Cardiac muscle cell (in vitro differentiated cells and primary cell): ENCODE results near the gene CCL20. TPM values are rescaled to one million over a fixed set of nuclear protein-coding genes. Genes with fewer than 3 reads are reported as not detected.
A peak's percentile ranks its signal among the peaks of the same experiment; 100 is the strongest.

Experiments
- DNase-seq, 2 donors: peaks; one replicate each; pipeline versions ENCODE4 v3.0.0 to v3.0.0-alpha.2; 2010 to 2017; ENCODE audit warnings: low read depth in 1 of 2, low spot score in 1 of 2
- H3K27ac ChIP-seq: fragments of 200-600 bp; sonication (generic); 2 replicates; pipeline ENCODE4 v1.5.1; 2016
- H3K27me3 ChIP-seq: fragments of 200-600 bp; sonication (generic); 2 replicates; pipeline ENCODE4 v1.6.0; 2016; ENCODE audit warnings: control low read depth
- H3K36me3 ChIP-seq: fragments of 200-600 bp; sonication (generic); 2 replicates; pipeline ENCODE4 v1.5.1; 2016; ENCODE audit warnings: control low read depth
- H3K4me1 ChIP-seq: fragments of 200-600 bp; sonication (generic); 2 replicates; pipeline ENCODE4 v1.8.1; 2017; ENCODE audit warnings: low read depth, mild to moderate bottlenecking, mixed run types
- H3K4me3 ChIP-seq: fragments of 200-600 bp; sonication (generic); 2 replicates; pipeline ENCODE4 v1.5.1; 2016; ENCODE audit warnings: mild to moderate bottlenecking
- H3K9me3 ChIP-seq: fragments of 200-600 bp; sonication (generic); 2 replicates; pipeline ENCODE4 v1.5.1; 2017; ENCODE audit warnings: low read depth, mild to moderate bottlenecking, control low read depth
- CTCF ChIP-seq: IDR thresholded peaks from 2 replicates; pipeline ENCODE4 v1.5.1; 2012; ENCODE audit warnings: low read depth, mild to moderate bottlenecking, low read length
- polyA plus RNA-seq: library from polyadenylated mRNA; unstranded; fragments of >200 nt; fragmentation: Nextera tagmentation; extraction: Ambion mirVana; gene quantifications from 2 replicates; pipeline ENCODE4 v1.2.1, GENCODE V29; 2016
- total RNA-seq: library from RNA; depleted of rRNA; stranded (reverse); fragments of >200 nt; gene quantifications from 2 replicates; pipeline ENCODE4 v1.2.3, GENCODE V29; 2016

Gene CCL20
- total and polyA plus RNA-seq, 2 experiments from 2014 or later = 0.21 TPM; not detected in 1

DNA sequence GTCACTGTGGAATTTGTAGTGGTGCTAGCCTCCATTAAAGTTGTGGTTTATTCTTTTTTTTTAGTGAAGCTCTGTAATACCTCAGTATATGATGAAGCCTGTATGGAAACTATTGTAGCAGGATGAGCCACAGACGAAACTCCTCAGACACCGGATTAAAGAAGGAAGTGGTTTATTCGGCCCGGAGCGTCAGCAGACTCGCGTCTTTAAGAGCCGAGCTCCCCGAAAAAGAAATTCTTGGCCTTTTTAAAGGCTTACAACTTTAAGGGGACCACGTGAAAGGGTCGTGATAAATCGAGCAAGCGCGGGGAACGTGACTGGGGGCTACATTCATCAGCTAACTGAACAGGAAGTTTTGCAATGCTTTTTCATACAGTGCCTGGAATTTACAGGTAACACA is 8.1 kb upstream of the CCL20 start:
- Histone ChIP-seq H3K9me3 (no peaks in the 10 kb centered on the region), H3K36me3 (no peaks in the 10 kb centered on the region), H3K4me1 (no peaks in the 10 kb centered on the region), H3K27me3 (no peaks in the 10 kb centered on the region), H3K4me3 (no peak overlapping the region), H3K27ac (no peak overlapping the region)
- no peak for TF ChIP-seq CTCF
- no peak for DNase-seq

DNA sequence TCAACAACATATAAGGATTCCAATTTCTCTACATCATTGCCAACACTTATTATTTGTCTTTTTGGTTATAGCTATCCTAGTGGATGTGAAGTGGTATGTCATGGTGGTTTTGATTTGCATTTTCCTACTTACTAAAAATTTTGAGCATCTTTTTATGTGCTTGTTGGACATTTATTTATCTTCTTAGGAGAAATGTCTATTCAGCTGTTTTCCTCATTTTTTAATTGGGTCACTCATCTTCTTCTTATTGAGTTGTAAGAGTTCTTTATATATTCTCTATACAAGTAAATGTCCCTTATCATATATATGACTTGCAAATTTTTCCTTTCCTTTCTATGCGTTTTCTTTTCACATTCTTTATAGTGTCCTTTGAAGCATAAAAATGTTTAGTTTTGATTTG is 4.7 kb upstream of the CCL20 start:
- no peak for TF ChIP-seq CTCF
- H3K36me3 ChIP-seq = no peaks in the 10 kb centered on the region
- H3K27me3 ChIP-seq = no peaks in the 10 kb centered on the region
- no peak overlapping the region for H3K4me3 ChIP-seq
- no peak for DNase-seq
- no peaks in the 10 kb centered on the region for H3K4me1 ChIP-seq
- no peak overlapping the region for H3K27ac ChIP-seq
- H3K9me3 ChIP-seq = no peaks in the 10 kb centered on the region

DNA sequence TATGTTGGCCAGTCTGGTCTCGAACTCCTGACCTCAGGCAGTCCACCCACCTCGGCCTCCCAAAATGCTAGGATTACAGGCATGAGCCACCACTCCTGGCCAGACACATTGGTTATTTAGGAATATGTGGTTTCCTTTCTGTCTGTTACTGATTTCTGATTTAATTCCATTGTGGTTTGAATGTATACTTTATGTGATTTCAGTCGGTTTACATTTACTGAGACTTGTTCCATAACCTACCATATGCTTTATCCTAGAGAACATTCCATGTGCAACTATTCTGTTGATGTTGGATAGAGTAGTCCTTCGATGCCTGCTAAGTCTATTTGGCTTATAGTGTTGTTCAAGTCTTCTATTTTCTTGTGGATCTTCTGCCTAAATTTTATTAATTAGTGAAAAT is 1.6 kb upstream of the CCL20 start:
- no peak overlapping the region for H3K4me3 ChIP-seq
- no peak for TF ChIP-seq CTCF
- no peaks in the 10 kb centered on the region for H3K9me3 ChIP-seq
- no peaks in the 10 kb centered on the region for H3K4me1 ChIP-seq
- no peak for DNase-seq
- H3K27ac ChIP-seq = no peak overlapping the region
- H3K27me3 ChIP-seq = no peaks in the 10 kb centered on the region
- H3K36me3 ChIP-seq = no peaks in the 10 kb centered on the region

DNA sequence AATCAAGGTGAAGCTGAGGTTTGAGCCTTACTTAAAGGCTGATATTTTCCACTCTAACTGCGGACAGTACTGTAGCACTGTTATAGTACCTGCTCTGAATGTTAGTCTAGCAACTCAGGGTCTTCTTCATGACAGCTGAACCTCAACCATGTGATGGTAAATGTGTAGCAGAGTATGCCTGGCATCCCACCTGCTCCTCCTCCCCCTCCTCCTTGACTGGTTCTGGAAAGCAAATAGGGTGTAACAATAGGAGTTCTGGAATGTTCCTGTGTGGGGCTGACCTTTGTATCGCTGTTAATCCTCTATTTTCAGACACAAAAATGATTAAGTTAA is 447 bp upstream of the CCL20 start:
- Histone ChIP-seq H3K4me1 (no peaks in the 10 kb centered on the region), H3K36me3 (no peaks in the 10 kb centered on the region), H3K9me3 (no peaks in the 10 kb centered on the region), H3K4me3 (no peak overlapping the region), H3K27ac (no peak overlapping the region), H3K27me3 (no peaks in the 10 kb centered on the region)
- DNase-seq = no peak
- no peak for TF ChIP-seq CTCF

GRCh38 chr2:227815066-227815465 is 1.4 kb downstream of the CCL20 start:
- H3K36me3 ChIP-seq = no peaks in the 10 kb centered on the region
- no peak for DNase-seq
- no peaks in the 10 kb centered on the region for H3K27me3 ChIP-seq
- no peak overlapping the region for H3K4me3 ChIP-seq
- no peak for TF ChIP-seq CTCF
- H3K4me1 ChIP-seq = no peaks in the 10 kb centered on the region
- no peaks in the 10 kb centered on the region for H3K9me3 ChIP-seq
- H3K27ac ChIP-seq = no peak overlapping the region

DNA sequence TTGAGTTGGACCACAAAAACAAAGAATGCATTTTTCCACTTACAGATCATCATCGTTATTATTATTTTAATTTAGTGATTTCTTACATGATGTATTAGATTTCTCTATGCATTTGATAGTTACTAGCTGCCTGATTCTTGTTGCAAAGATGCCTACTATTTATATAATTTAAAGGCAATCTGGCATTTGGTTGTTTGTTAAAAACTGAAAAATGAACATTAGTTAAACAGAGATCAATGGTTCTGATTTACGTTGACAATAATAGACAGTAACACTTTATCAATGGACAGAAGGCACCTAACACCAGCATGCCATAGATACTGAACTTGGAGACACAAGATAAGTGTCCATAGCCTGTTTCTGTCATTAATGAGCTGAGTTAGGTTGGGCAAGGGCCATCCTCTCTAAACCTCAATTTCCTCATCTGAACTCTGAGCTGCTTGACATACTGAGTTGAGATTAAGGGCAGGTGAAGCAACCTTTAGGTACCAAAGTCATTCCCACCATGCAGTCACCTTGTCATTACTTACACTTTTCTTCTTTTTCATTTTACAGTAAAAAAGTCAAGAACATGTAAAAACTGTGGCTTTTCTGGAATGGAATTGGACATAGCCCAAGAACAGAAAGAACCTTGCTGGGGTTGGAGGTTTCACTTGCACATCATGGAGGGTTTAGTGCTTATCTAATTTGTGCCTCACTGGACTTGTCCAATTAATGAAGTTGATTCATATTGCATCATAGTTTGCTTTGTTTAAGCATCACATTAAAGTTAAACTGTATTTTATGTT is 3.1 kb downstream of the CCL20 start:
- peak in 1 of 2 donors; percentile 79 for DNase-seq
- no peaks in the 10 kb centered on the region for H3K9me3 ChIP-seq
- no peak overlapping the region for H3K27ac ChIP-seq
- no peak overlapping the region for H3K4me3 ChIP-seq
- H3K4me1 ChIP-seq = no peaks in the 10 kb centered on the region
- no peaks in the 10 kb centered on the region for H3K27me3 ChIP-seq
- no peaks in the 10 kb centered on the region for H3K36me3 ChIP-seq
- TF ChIP-seq CTCF = no peak
